Fibroblast of skin of left biceps (primary cell): Measurements from ENCODE around the gene BEST4.
"Not testable (repeated sequence)": the region's sequence is repeated elsewhere in the genome, so short reads cannot be mapped to it uniquely, and the experiment has no call there.

ENCODE experiments used
- DNase-seq, 2 experiments: peaks; one replicate each; pipeline ENCODE4 v3.0.0-alpha.2; 2013; ENCODE audit warnings: low read depth in 2 of 2

BEST4 gene

DNA sequence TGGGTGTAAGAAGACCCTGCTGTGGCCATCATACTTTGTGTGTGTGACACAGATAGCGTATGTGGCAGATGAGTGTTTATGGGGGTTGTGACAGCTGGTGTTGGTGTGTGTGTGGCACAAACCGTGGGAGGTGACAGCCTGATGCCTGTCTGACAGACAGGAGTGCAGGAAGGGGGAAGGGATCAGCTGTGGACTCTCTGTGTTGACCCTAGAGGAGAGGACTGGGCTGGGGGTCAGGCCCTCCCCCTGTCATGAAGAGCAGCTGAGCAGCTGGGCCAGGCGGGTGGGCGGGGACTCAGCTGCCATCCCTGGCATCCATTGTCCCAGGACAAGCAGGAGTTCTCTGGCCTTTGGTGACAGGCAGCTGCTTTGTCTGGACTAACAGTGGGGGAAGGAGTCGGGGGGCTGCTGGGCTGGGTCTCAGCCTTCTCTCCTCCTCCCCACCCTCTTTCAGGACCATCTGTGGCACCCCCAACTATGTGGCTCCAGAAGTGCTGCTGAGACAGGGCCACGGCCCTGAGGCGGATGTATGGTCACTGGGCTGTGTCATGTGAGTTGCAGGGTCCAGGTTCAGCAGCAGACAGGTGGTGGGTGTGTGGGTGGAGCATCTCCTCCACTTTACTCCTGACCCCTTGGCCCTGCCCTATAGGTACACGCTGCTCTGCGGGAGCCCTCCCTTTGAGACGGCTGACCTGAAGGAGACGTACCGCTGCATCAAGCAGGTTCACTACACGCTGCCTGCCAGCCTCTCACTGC, 14.5 kb upstream of the BEST4 start:
- no peak for DNase-seq

DNA sequence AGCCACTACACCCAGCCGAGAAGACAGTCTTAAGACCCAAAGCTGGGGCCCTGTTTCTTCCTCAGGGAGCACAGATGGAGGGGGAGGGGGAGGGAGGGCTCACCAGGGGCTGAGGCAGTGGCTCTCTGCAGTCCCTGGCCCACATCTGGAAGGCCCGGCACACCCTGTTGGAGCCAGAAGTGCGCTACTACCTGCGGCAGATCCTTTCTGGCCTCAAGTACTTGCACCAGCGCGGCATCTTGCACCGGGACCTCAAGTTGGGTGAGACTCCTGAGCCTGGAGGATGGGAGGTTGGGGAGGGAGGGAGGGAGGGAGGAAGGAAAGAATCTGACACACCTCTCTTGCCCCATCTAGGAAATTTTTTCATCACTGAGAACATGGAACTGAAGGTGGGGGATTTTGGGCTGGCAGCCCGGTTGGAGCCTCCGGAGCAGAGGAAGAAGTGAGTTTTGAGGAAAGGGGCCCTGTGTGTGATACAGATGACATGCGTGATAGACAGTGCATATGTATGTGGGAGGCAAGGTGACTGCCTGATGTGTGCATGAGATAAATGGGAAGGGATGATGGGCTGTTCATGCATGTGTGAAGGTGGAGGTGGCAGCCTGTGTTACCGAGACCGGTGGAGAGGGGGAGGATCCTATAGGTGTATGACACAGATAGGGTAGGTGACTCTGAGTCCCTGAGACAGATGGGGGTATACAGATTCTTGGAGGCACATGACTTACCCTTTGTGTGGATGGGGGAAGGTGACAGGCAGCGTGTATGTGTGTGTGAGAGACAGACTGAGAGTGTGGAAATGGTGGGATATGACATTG, 13.7 kb upstream of the BEST4 start:
- DNase-seq: no peak

DNA sequence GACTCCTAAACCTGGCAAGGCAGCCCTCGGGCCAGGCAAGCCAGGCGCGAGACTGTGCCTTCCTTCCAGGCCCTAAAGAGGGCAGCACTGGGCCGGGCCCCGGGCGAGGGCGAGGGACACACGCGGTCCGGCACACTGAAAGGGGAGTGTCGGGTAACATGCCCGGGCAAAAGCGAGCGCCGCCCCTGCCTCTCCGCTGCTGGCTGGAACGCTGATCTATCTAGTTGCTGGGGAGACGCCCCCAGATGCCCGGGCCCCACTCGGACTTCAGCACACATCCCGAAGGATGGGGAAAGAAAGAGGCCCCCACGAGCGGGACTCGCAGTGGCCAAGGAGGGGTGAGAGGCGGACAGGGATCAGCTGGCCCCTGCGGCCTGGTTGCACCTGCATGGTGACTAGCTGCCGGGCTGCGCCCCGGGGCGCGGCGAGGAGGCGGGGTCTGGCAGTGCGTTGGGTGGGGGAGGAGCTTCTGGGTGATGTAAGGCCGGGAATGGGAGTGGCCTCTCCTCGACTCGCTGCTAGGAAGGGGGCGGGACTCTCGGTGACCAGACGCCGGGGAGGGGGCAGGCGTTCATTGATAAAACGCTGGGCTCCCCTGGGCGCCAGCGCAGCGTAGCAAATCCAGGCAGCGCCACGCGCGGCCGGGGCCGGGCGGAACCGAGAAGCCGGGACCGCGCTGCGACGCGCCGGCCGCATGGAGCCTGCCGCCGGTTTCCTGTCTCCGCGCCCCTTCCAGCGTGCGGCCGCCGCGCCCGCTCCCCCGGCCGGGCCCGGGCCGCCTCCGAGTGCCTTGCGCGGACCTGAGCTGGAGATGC, 12.0 kb upstream of the BEST4 start, which contains the start of gene PLK3:
Gene PLK3, plus strand, starts transcription at position 608 of the 815 bp plus-strand sequence. Its CDS starts 87 bp downstream, at position 695.
- peak; percentile 93 to 94 for DNase-seq

DNA sequence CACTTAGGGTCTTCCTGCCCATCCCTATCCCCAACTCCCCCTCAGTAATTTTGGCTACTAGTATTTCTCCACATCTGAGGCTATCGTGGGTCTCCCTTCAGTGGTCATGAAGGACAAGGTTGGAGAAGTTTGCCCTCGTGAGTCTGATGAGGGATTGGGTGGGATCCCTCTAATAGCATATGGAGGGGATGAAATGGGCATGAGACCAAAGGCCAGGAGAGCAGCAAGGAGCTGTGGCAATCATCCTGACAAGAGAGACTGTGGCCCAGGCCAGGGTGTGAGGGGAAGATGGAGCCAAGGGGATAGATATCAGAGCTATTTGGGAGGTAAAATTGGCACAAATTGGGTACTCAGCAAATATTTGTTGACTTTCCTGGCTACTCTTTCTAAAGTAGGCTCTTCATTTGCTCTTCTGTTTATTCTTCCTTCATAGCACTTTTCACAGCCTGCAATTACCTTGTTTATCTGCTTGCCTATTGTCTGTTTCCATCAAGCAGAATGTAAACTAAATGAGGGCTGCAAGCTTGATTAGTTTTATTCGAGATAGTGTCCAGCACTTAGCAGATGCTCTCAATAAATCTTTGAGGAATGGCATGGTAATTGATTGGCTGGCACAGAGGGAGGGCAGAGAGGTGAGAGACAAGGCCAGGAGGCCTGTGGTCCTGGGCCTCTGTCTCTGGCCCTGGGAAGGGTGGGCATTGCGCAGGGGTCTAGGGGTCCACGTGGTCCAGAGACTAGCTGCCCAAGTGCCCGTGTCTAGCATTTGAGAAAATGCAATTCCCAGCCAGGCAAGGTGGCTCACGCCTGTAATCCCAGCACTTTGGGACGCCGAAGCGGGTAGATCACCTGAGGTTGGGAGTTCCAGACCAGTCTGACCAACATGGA, 10.8 kb upstream of the BEST4 start:
- no peak for DNase-seq

DNA sequence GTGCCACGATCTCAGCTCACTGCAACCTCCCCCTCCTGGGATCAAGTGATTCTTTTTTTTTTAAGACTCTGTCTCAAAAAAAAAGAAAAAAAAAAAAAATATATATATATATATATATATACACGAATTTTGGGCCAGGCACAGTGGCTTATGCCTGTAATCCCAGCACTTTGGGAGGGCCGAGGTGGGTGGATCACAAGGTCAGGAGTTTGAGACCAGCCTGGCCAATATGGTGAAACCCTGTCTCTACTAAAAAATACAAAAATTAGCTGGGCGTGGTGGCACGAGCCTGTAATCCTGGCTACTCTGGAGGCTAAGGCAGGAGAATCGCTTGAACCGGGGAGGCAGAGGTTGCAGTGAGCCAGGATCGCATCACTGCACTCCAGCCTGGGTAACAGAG, 9.9 kb upstream of the BEST4 start:
- not testable (repeated sequence) for DNase-seq

DNA sequence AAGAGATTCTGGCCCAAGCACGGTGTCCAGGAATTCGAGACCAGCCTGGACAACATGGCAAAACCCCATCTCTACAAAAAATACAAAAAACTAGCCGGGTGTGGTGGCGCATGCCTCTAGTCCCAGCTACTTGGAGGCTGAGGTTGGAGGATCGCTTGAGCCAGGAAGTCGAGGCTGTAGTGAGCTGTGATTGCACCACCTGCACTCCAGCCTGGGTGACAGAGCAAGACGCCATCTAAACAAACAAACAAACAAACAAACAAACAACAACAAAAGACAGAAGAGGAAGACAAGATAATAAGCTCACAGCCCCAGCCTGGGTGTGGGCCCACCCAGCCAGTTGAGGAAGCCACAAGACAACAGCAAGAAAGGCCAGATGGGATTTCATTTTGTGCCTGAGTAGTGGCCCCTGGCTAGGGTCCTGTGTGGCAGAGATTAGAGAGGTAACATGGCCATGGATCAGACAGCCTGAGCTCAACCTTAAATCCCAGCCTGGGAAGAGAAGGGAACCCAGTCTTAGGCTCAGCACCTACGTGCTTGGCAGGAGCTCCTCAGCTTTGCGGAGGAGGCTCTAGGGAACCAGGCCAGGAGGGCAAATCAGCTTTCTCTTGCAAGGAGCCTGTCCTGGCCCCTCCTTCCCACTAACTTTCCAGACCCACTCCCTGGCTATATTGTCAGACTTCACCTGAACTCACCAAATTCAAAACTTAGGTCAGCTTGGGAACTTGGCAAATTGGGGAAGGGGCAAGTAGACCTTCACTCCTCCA, 4.9 kb upstream of the BEST4 start:
- DNase-seq: no peak

DNA sequence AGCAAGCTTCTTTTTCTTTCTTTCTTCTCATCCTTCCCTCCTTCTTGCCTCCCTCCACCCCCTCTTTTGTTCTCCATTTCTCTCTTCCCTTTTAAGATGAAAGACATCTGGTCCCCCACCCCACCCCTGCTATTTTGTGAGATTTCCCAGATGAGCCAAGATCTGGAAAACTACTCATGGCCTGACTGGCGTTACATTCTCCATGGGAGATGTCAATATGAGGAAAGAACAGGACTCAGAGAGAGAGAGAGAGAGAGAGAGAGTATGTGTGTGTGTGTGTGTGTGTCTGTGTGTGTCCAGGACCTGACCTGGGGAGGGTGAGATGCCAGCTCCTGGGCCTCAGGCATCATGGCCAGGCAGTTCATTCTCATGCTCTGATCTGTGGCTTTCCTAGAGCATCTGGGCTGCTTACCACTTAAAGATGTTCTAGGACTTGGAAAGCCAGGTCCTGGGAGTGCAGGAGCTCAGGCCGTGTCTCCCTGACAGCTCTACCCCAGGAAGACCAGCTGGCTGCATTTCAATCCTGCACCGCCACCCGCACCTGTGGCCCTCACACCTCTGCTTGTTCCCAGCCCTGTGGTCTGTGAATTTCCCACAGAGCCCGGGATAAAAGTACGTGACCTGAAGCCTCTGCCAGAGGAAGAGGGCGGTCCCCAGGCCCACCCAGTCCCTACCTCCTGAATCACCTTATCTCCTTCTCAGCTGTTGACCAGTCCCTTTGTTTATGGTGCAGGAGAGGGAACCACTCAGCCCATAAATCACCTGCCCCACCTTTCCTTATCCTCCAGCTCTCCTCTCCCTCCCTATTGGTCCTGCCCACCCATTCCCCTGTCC, 3.2 kb upstream of the BEST4 start:
- no peak for DNase-seq

DNA sequence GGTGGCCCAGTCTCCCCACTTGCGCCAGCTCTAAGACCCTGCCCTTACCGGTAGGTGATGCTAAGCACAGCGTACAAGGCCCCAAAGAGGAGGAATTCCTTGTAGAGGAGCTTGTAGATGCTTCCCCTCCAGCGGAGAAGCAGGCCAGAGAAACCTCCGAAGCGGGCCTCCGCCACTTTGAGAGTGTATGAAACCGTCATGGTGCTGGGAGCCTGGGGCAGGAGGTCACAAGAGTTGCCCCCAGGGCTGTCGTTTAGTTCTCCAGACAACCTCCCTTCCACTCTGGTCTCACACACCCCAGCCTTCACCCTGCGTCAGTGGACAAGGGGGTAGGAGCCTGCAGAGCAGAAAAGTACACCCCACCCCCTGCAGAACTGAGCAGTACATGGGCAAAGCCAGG, 464 bp downstream of the BEST4 start:
- DNase-seq: no peak

DNA sequence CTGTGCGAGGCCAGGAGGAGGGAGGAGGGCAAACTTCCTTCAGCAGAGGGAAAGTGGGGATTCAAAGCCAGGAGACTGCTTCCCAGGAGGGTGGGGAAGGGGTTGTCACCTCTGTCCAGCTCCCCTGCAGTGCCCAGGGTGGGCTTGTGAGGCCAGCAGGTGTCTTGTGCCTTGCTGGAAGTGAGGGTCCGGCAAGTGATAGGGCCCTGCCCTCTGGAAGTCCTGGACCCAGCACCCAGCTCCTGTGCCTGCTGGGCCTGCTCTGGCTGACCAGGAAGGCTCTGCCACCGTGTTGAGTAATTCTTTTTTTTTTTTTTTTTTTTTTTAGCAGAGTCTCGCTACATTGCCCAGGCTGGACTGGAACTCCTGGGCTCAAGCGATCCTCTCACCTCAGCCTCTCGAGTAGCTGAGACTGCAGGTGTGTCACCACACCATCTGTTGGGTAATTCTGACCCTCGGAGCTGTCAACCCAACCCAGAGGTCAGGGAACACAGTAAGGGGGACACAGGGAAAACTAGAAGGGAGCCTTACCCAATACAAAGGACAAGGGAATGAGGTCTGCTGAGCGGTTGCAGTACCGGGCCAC, 1.0 kb downstream of the BEST4 start:
- DNase-seq: no peak

DNA sequence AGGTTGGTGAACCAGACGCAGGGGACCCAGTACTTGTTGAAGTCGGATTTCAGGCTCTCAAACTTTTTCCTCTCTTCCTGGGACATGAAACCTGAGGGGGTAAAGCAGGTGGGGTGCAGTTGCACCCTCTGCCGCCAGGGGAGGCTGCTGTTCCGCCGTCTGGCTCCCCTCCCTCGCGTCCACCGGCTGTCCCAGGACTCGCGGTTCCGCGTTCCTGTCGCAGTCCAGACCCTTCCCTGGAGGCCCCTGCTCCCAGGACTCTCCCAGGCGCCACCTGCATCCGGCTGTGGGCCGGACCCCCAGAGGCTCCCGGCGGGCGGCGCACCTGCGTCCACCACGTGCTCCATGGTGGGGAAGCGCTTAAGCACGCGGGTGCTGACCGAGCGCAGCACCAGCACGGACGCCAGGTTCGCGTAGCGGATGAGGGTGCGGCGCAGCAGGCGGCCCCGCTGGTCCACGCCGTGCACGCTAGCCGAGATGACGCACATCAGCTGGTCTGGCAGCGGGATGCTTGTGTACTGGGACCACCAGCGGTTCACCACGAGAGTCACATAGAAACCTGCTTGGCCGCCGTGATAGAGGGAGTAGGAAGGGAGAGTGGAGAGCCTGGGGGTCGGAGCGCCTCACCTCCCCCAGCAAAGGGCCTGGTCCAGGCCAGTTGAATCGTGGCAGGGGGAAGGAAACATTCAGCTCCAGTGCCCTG, 1.7 kb downstream of the BEST4 start:
- DNase-seq: no peak

DNA sequence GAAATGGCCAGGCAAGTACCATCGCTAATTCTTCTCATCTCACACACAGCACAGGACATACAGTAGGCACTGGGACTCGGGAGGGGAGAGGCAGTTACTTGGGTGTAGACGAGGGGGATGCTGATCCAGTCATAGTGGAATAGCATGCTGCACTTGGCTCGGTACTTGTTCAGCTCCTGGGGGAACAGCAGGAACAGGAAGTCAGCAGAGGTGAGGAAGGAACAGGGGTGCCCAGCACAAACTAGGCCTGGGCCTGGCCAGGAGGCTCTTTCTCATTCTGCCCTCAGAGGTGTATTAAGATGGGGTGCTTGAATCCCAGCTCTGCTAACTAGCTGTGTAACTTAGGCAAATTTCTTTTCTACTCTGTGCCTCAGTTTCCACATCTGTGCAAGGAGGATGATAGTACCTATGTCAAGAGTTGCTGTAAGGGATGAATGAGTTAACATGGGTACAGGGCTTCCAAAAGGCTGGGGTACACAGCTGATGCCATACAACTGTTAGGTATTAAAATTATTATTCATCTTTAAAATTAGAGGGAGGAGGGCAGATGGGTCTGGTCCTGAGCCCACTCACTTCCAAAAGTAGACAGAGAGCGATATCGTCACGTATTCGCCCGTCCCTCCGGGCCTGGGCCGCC, 2.4 kb downstream of the BEST4 start:
- DNase-seq: no peak

DNA sequence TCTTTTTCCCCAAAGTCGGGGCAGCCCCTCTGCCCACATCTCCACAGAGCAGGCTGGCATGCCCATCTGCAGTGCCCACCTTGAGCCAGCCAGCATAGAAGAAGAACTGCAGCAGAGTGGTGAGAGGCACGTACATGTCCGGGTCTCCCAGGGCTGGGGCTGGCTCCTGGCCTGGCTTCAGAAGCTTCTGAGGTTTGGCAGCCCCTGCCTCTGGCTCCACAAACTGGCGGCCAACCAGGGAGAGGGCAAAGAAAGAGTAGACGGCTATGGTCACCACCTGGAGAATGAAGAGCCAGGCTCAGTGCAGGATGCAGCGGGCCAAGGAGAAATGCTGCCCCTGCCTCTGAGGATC, 3.0 kb downstream of the BEST4 start:
- no peak for DNase-seq

DNA sequence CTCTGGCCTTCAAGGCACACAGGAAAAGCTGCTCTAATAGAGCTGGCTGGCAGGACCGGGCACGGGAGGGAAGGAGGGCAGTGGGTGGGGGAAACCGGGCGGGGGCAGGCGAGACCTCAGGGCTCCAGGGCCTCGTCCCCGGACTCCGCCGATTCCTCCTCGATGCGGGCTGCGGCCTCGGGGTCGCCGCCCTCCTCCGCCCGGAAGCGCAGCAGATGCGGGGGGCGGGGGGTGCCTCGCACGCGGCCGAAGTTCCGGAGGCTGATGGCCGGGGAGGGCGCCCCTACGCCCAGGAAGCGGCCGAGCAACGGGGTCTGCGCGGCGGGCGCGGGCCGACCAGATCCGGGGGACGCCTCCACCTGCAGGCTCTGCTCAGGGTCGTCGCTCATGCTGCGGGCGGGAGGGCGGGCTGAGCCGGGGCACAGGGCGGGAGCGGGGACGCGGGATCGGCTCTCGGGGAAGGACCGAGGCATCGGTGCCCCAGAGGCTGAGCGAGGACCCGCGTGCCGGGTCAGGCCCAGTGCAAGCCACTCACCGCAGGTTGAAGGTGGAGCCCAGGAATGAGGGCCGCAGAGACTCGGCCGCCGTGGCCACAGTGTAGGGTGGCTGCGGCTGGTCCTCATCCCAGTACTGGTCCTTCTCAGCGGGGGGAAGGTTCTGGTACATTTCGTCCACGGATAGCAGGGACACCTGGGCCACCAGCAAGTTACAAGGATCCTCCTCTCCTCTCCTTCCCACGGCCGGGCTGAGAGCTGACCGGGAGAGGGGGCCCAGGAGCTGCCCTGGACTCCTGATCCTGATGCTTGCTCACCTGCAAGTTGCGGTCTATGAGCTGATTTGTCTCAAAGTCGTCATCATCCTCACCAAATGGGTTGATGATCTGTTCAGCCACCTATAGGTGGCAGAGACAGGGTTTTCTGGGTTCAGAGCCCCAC, 3.6 kb downstream of the BEST4 start:
- DNase-seq: no peak

DNA sequence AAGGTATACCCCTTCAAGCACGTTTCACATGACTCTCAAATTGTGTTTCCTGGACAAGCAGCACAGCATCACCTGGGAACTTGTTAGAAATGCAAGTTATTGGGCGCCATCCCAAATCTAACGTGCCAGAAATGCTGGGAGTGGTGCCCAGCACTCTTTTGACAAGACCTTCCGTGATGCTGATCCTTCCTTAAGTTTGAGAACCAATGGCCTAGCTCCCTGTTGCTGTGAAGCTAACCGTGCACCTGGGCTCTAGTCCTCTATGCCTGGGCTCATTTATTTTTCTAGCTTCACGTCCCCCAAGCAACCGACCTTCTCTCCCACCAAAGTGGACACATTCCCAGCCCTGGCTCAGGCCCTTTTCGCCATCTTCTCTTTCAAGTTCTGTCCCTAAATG, 4.3 kb downstream of the BEST4 start:
- DNase-seq: no peak

DNA sequence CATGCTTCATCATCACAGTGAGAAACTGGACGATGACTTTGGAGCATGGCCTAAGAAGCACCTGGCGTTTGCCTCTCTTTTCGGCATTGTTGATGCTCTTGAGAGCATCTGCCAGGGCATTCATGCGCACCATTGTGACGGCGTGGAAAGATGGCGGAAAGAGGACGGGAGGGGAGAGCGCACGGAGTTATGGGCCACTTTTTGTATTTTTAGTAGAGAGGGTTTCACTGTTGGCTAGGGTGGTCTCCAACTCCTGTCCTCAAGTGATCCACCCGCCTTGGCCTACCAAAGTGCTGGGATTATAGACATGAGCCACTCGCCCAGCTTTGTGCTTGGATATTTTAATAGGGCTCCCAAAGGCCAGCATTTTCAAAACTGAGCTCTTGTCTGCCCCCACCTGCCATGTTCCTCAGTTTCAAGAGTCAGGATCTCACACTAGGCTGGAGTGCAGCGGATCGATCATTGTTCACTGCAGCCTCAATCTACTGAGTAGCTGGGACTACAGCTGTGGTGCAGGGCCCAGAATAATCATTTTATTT, 7.3 kb downstream of the BEST4 start:
- no peak for DNase-seq

DNA sequence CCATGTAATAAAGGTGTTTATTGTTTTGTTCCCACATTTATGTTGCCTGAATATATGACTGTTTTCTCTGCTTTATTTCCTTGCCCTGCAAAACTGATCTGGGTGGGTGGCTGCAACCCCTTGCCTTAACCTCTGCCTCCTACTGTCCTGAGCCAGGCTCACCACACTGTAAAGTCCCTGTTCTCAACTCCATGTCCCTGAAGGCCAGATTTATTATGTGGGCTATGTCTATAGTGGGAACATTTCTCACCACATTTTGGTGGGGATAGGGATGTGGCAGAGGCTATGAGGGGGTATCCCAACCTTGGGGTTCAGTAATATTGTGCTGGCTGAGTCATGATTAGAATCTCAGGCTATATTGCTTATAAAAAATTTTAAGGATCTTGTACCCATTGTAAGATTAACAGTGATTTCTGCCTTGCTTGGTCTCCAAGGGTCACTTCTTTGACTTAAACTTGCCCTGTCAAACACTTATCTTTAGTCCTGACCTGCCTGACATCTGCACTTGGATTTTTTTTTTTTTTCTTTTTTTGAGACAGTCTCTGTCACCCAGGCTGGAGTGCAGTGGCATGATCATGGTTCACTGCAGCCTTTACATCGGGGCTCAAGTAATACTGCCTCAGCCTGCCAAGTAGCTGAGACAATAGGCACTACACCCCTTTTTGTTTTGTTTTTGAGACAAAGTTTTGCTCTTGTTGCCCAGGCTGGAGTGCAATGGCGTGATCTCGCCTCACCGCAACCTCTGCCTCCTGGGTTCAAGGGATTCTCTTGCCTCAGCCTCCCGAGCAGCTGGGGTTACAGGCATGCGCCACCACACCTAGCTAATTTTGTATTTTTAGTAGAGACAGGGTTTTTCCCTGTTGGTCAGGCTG, 9.0 kb downstream of the BEST4 start:
- DNase-seq: no peak
